GM23338 (cell line): Measurements from ENCODE around the gene OR2S2. TPM values are rescaled to one million over a fixed set of nuclear protein-coding genes. Genes with fewer than 3 reads are reported as not detected.

ENCODE experiments used
- ATAC-seq: fragments of 200-7000 bp; cut with Tn5 transposase; 3 replicates; pipeline ENCODE4 v1.9.1; 2020
- DNase-seq: peaks from one replicate; pipeline ENCODE4 v3.0.0-alpha.2; 2015; ENCODE audit warnings: low spot score
- H2AFZ ChIP-seq: fragments of 200-600 bp; sonication (generic); 2 replicates; pipeline ENCODE4 v1.8.0; 2016; ENCODE audit warnings: antibody characterized with exemption, mild to moderate bottlenecking, moderate library complexity
- H3F3A ChIP-seq: fragments of 200-600 bp; sonication (generic); replicated peaks from 2 replicates; pipeline ENCODE4 v1.8.0; 2017; ENCODE audit warnings: antibody characterized with exemption, mixed run types, low read depth
- H3K27ac ChIP-seq: fragments of 200-600 bp; sonication (generic); 2 replicates; pipeline ENCODE4 v1.6.1; 2016; ENCODE audit warnings: low read depth
- H3K27me3 ChIP-seq: fragments of 200-600 bp; sonication (generic); 2 replicates; pipeline ENCODE4 v1.8.0; 2016; ENCODE audit warnings: mild to moderate bottlenecking, mixed run types, moderate library complexity; ENCODE audit not compliant: insufficient read depth
- H3K36me3 ChIP-seq: fragments of 200-600 bp; sonication (generic); 2 replicates; pipeline ENCODE4 v1.8.0; 2016; ENCODE audit warnings: mild to moderate bottlenecking; ENCODE audit not compliant: insufficient read depth
- H3K4me1 ChIP-seq: fragments of 200-600 bp; sonication (generic); 2 replicates; pipeline ENCODE4 v1.8.0; 2016; ENCODE audit warnings: mild to moderate bottlenecking, moderate library complexity; ENCODE audit not compliant: insufficient read depth
- H3K4me2 ChIP-seq: fragments of 200-600 bp; sonication (generic); 2 replicates; pipeline ENCODE4 v1.7.1; 2017; ENCODE audit warnings: mixed run types
- H3K4me3 ChIP-seq: fragments of 200-600 bp; sonication (generic); 2 replicates; pipeline ENCODE4 v1.6.1; 2016; ENCODE audit warnings: mixed run types
- H3K79me2 ChIP-seq: fragments of 200-600 bp; sonication (generic); replicated peaks from 2 replicates; pipeline ENCODE4 v1.8.0; 2017; ENCODE audit warnings: mild to moderate bottlenecking; ENCODE audit not compliant: insufficient read depth
- H3K9me2 ChIP-seq: fragments of 200-600 bp; sonication (generic); 2 replicates; pipeline ENCODE4 v1.8.0; 2017; ENCODE audit not compliant: insufficient read depth
- H4K20me1 ChIP-seq: fragments of 200-600 bp; sonication (generic); replicated peaks from 2 replicates; pipeline ENCODE4 v1.8.0; 2017; ENCODE audit warnings: mild to moderate bottlenecking; ENCODE audit not compliant: insufficient read depth
- H3K27ac Mint-ChIP-seq: 2 replicates; pipeline ENCODE4 v1.8.0; 2020; ENCODE audit warnings: inconsistent platforms, mild to moderate bottlenecking, moderate library complexity, mixed read lengths
- H3K27me3 Mint-ChIP-seq: 3 replicates; pipeline ENCODE4 v1.8.0; 2022; ENCODE audit warnings: low read depth, mild to moderate bottlenecking, moderate library complexity, mixed read lengths, inconsistent platforms; ENCODE audit not compliant: insufficient read depth, poor library complexity
- H3K36me3 Mint-ChIP-seq: 3 replicates; pipeline ENCODE4 v1.8.0; 2021; ENCODE audit warnings: low read depth, mild to moderate bottlenecking, inconsistent platforms, moderate library complexity, mixed read lengths
- H3K4me1 Mint-ChIP-seq: 3 replicates; pipeline ENCODE4 v1.8.0; 2020; ENCODE audit warnings: mild to moderate bottlenecking, inconsistent platforms, mixed read lengths
- H3K4me3 Mint-ChIP-seq: 3 replicates; pipeline ENCODE4 v1.8.0; 2021; ENCODE audit warnings: moderate library complexity, mild to moderate bottlenecking, inconsistent platforms, mixed read lengths
- H3K9me3 Mint-ChIP-seq: 3 replicates; pipeline ENCODE4 v1.8.0; 2020; ENCODE audit warnings: moderate library complexity, mild to moderate bottlenecking, inconsistent platforms, mixed read lengths
- ETS1 ChIP-seq: IDR thresholded peaks from 2 replicates; pipeline ENCODE4 v1.6.1; 2016; ENCODE audit warnings: antibody characterized with exemption
- JUNB ChIP-seq: IDR thresholded peaks from one replicate; pipeline ENCODE4 v1.6.1; 2016; ENCODE audit warnings: antibody characterized with exemption; ENCODE audit not compliant: unreplicated experiment
- NANOG ChIP-seq: IDR thresholded peaks from 2 replicates; pipeline ENCODE4 v1.6.1; 2016; ENCODE audit warnings: antibody characterized with exemption, borderline replicate concordance
- polyA plus RNA-seq: library from polyadenylated mRNA; unstranded; fragments of >200 nt; fragmentation: Nextera tagmentation; extraction: Ambion mirVana; gene quantifications from 2 replicates; pipeline ENCODE4 v1.2.1, GENCODE V29; 2016
- total RNA-seq: library from RNA; depleted of rRNA; stranded (reverse); fragments of >200 nt; shearing (Covaris generic); gene quantifications from 2 replicates; pipeline ENCODE4 v1.2.3, GENCODE V29; 2014
- TF ChIP-seq, protein P1 (sequence below): fragments of 250-450 bp; sonication (Bioruptor Pico); IDR thresholded peaks from 2 replicates; pipeline ENCODE4 v1.5.0; 2020; ENCODE audit warnings: mild to moderate bottlenecking, moderate library complexity

The OR2S2 gene
- total and polyA plus RNA-seq, 2 experiments from 2014 or later: not detected

DNA sequence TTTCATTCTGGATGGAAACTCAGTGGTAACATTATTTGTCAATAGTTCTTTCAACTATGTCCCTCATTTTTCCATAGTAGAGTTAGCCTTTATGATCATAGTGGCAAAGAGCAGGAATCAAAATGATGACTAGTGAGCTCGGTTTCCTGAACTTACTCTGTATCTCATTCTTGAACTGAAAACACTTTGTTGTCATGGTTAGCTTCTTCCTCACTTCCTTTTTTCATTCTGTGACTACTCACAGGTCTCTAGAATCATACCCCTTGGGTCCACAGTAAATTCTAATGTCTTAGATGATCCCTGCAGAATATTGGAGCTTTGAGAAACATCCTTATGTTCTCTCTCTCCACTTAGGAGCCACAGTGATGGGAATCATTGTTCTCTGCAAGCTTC, 49.4 kb upstream of the OR2S2 start:
- H3K36me3 Mint-ChIP-seq: no peaks in the 10 kb centered on the region
- H3K9me2 ChIP-seq: 0 out of 2 replicates have a peak, but pooled peaks cover 6% of the 10 kb centered on the region
- no peak overlapping the region for H3K4me3 ChIP-seq
- H3K9me3 Mint-ChIP-seq: peaks cover 8% of the 10 kb centered on the region; the same call in 2 of the 3 replicates
- H3K4me1 ChIP-seq: no peaks in the 10 kb centered on the region
- no peak overlapping the region for H2AFZ ChIP-seq
- no peak overlapping the region for H3K27ac Mint-ChIP-seq
- H3K27me3 Mint-ChIP-seq: no peaks in the 10 kb centered on the region
- no peak overlapping the region for H3K4me2 ChIP-seq
- H3F3A ChIP-seq: no peaks in the 10 kb centered on the region
- DNase-seq (no peak), ATAC-seq (no peak)
- no peaks in the 10 kb centered on the region for H4K20me1 ChIP-seq
- H3K4me3 Mint-ChIP-seq: no peak overlapping the region
- H3K4me1 Mint-ChIP-seq: no peaks in the 10 kb centered on the region; the same call in 2 of the 3 replicates
- H3K36me3 ChIP-seq: no peaks in the 10 kb centered on the region
- H3K27me3 ChIP-seq: no peaks in the 10 kb centered on the region
- TF ChIP-seq, protein P1, sequence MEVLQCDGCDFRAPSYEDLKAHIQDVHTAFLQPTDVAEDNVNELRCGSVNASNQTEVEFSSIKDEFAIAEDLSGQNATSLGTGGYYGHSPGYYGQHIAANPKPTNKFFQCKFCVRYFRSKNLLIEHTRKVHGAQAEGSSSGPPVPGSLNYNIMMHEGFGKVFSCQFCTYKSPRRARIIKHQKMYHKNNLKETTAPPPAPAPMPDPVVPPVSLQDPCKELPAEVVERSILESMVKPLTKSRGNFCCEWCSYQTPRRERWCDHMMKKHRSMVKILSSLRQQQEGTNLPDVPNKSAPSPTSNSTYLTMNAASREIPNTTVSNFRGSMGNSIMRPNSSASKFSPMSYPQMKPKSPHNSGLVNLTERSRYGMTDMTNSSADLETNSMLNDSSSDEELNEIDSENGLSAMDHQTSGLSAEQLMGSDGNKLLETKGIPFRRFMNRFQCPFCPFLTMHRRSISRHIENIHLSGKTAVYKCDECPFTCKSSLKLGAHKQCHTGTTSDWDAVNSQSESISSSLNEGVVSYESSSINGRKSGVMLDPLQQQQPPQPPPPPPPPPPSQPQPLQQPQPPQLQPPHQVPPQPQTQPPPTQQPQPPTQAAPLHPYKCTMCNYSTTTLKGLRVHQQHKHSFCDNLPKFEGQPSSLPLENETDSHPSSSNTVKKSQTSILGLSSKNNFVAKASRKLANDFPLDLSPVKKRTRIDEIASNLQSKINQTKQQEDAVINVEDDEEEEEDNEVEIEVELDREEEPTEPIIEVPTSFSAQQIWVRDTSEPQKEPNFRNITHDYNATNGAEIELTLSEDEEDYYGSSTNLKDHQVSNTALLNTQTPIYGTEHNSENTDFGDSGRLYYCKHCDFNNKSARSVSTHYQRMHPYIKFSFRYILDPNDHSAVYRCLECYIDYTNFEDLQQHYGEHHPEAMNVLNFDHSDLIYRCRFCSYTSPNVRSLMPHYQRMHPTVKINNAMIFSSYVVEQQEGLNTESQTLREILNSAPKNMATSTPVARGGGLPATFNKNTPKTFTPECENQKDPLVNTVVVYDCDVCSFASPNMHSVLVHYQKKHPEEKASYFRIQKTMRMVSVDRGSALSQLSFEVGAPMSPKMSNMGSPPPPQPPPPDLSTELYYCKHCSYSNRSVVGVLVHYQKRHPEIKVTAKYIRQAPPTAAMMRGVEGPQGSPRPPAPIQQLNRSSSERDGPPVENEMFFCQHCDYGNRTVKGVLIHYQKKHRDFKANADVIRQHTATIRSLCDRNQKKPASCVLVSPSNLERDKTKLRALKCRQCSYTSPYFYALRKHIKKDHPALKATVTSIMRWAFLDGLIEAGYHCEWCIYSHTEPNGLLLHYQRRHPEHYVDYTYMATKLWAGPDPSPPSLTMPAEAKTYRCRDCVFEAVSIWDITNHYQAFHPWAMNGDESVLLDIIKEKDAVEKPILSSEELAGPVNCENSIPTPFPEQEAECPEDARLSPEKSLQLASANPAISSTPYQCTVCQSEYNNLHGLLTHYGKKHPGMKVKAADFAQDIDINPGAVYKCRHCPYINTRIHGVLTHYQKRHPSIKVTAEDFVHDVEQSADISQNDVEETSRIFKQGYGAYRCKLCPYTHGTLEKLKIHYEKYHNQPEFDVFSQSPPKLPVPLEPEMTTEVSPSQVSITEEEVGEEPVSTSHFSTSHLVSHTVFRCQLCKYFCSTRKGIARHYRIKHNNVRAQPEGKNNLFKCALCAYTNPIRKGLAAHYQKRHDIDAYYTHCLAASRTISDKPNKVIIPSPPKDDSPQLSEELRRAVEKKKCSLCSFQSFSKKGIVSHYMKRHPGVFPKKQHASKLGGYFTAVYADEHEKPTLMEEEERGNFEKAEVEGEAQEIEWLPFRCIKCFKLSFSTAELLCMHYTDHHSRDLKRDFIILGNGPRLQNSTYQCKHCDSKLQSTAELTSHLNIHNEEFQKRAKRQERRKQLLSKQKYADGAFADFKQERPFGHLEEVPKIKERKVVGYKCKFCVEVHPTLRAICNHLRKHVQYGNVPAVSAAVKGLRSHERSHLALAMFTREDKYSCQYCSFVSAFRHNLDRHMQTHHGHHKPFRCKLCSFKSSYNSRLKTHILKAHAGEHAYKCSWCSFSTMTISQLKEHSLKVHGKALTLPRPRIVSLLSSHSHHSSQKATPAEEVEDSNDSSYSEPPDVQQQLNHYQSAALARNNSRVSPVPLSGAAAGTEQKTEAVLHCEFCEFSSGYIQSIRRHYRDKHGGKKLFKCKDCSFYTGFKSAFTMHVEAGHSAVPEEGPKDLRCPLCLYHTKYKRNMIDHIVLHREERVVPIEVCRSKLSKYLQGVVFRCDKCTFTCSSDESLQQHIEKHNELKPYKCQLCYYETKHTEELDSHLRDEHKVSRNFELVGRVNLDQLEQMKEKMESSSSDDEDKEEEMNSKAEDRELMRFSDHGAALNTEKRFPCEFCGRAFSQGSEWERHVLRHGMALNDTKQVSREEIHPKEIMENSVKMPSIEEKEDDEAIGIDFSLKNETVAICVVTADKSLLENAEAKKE (CRISPR knock-in tag): no peak
- no peak overlapping the region for H3K27ac ChIP-seq
- H3K79me2 ChIP-seq: no peaks in the 10 kb centered on the region

DNA sequence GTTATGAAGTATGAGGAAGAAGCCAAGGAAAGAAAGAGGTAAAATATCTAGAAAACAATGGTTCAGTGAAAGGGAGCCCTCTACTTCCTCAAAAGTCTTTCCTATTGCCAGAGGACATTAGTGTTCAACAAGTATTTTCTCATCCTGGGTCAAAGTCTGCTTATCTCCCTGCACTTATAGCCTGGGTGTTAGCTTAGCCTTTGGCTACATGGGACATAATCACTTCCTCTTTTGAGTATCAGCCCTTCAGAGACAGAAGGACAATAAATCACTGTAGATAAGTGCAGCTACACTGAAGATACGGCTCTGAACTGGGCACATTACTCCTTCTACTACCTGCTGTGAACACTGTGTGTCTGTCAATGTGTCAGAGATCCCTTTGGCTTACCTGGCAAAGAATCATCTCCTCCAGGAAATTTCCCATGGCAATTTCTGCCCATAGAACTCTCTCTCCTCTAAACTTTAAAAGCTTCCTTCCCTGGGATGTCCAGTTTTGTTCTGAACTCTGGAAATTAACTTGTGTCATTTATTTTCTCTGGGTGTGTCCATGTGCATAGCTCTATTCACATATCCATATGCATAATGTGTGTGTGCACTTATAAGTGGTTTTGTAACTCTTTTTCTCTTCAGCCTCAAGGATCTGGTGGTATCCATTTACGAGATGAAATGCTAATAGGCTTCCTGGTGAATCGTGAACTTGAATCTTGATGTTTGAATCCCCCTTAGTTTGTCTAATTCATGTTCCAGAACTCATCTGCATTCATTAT, 48.8 kb upstream of the OR2S2 start:
- H3K36me3 ChIP-seq: no peaks in the 10 kb centered on the region
- H3K27ac ChIP-seq: no peak overlapping the region
- Mint-ChIP-seq H3K9me3 (peaks cover 8% of the 10 kb centered on the region; the same call in 2 of the 3 replicates), H3K4me1 (no peaks in the 10 kb centered on the region; the same call in 2 of the 3 replicates), H3K36me3 (no peaks in the 10 kb centered on the region), H3K27me3 (peaks cover 2% of the 10 kb centered on the region), H3K27ac (no peak overlapping the region), H3K4me3 (no peak overlapping the region)
- no peak overlapping the region for H3K4me3 ChIP-seq
- no peak overlapping the region for H3K4me2 ChIP-seq
- ATAC-seq (no peak), DNase-seq (no peak)
- H3K27me3 ChIP-seq: no peaks in the 10 kb centered on the region
- H3K4me1 ChIP-seq: no peaks in the 10 kb centered on the region
- H3K9me2 ChIP-seq: 0 out of 2 replicates have a peak, but pooled peaks cover 6% of the 10 kb centered on the region
- no peaks in the 10 kb centered on the region for H3K79me2 ChIP-seq
- H3F3A ChIP-seq: no peaks in the 10 kb centered on the region
- H4K20me1 ChIP-seq: no peaks in the 10 kb centered on the region
- H2AFZ ChIP-seq: no peak overlapping the region
- TF ChIP-seq JUNB: no peak
- TF ChIP-seq ETS1: no peak
- TF ChIP-seq NANOG: no peak
